ENCODE data around the gene PARD3. TPM values are rescaled to one million over a fixed set of nuclear protein-coding genes. Genes with fewer than 3 reads are reported as not detected.

Gene PARD3
- total RNA-seq, 6 experiments from 2014 or later, result 19.1 to 27.8 (median 22.0) TPM

DNA sequence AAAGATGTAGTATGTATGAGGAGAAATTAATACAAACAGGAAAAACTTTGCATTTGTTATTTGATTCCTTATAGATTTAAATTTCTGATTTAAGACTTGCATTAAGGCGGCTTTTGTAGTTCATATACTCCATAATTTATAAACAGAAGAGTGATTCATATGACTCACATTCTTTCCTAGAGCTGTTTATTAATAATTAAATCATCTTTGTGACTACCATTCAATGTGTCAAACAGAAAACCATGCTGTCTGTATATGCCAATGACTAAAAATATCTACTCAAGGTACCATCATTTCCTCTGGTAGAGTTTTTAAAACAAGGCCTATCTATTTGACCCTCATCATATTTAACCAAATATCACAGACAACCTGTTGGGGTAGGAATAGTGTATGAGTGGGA is 501.7 kb downstream of the PARD3 start:
- Histone ChIP-seq H3K4me3 (no peak overlapping the region), H3K36me3 (no peaks in the 10 kb centered on the region), H3K27me3 (no peaks in the 10 kb centered on the region), H3K9me3 (no peaks in the 10 kb centered on the region), H3K27ac (no peak overlapping the region), H3K4me1 (no peaks in the 10 kb centered on the region)
- intact Hi-C loops (cut with DNase I), result no loop called here
- DNase-seq (no peak), ATAC-seq (no peak)
- TF ChIP-seq POLR2A (IDR thresholded peaks at IDR 0.05), result no peak
- no peak for TF ChIP-seq CTCF (IDR thresholded peaks at IDR 0.05)
- 100% methylated on average over 1 of the region's 1 CpG for WGBS (ENCODE audit: insufficient coverage, low coverage, low lambda C conversion rate, missing lambda C conversion rate)

GRCh38 chr10:34311679-34312078 is 503.4 kb downstream of the PARD3 start:
- intact Hi-C loops (cut with DNase I), result no loop called here
- H3K36me3 ChIP-seq, result no peaks in the 10 kb centered on the region
- no peaks in the 10 kb centered on the region for H3K9me3 ChIP-seq
- no peaks in the 10 kb centered on the region for H3K4me1 ChIP-seq
- no peaks in the 10 kb centered on the region for H3K27me3 ChIP-seq
- TF ChIP-seq CTCF (IDR thresholded peaks at IDR 0.05) (no peak), POLR2A (IDR thresholded peaks at IDR 0.05) (no peak)
- DNase-seq (no peak), ATAC-seq (no peak)
- H3K4me3 ChIP-seq, result no peak overlapping the region
- H3K27ac ChIP-seq, result no peak overlapping the region
- WGBS (ENCODE audit: insufficient coverage, low coverage, low lambda C conversion rate, missing lambda C conversion rate), result 74% methylated on average over 3 of the region's 3 CpGs

DNA sequence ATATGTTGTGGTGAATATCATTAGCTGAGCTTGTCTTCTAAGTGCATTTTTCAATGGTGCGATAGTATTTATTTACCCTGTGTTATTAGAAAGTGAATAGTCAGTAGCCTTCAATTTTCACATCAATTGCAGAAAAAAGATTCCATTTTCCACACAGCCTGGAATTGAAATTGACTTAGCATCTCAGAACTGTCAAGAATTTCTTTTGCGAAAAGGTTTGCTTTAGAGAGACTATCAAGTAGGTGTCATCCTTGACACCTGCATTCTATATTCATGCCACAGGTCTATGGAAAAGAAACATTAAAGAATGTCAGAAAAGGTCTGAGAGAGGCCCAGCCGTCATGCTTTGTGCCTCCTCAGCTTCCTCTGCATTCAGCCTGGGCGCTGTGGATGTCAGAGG is 504.9 kb downstream of the PARD3 start:
- DNase-seq, result no peak
- intact Hi-C loops (cut with DNase I), result no loop called here
- TF ChIP-seq CTCF (IDR thresholded peaks at IDR 0.05) (no peak), POLR2A (IDR thresholded peaks at IDR 0.05) (no peak)
- no peak overlapping the region for H3K4me3 ChIP-seq
- H3K4me1 ChIP-seq, result no peaks in the 10 kb centered on the region
- no peaks in the 10 kb centered on the region for H3K36me3 ChIP-seq
- 96% methylated on average over 4 of the region's 4 CpGs for WGBS (ENCODE audit: insufficient coverage, low coverage, low lambda C conversion rate, missing lambda C conversion rate)
- no peaks in the 10 kb centered on the region for H3K27me3 ChIP-seq
- H3K27ac ChIP-seq, result no peak overlapping the region
- H3K9me3 ChIP-seq, result no peaks in the 10 kb centered on the region
- no peak for ATAC-seq

GRCh38 chr10:34305189-34305588 is 509.9 kb downstream of the PARD3 start:
- DNase-seq (no peak), ATAC-seq (no peak)
- WGBS (ENCODE audit: insufficient coverage, low coverage, low lambda C conversion rate, missing lambda C conversion rate), result 76% methylated on average over 6 of the region's 6 CpGs
- TF ChIP-seq CTCF (IDR thresholded peaks at IDR 0.05), result no peak
- no peak for TF ChIP-seq POLR2A (IDR thresholded peaks at IDR 0.05)
- Histone ChIP-seq H3K36me3 (no peaks in the 10 kb centered on the region), H3K4me3 (no peak overlapping the region), H3K9me3 (no peaks in the 10 kb centered on the region), H3K27ac (no peak overlapping the region), H3K27me3 (no peaks in the 10 kb centered on the region), H3K4me1 (no peaks in the 10 kb centered on the region)
- intact Hi-C loops (cut with DNase I), result no loop called here

- H3K4me3 ChIP-seq, result no peak overlapping the region
- H3K27ac ChIP-seq, result no peak overlapping the region
- H3K27me3 ChIP-seq, result no peaks in the 10 kb centered on the region
- H3K4me1 ChIP-seq, result peaks cover 0 to 11% (median 0%) of the 10 kb centered on the region in 4 donors
- DNase-seq, result no peak
- no peak for ATAC-seq
- intact Hi-C loops (cut with DNase I), result no loop called here
- H3K36me3 ChIP-seq, result no peaks in the 10 kb centered on the region
- TF ChIP-seq CTCF (IDR thresholded peaks at IDR 0.05) (no peak), POLR2A (IDR thresholded peaks at IDR 0.05) (no peak)
- no peaks in the 10 kb centered on the region for H3K9me3 ChIP-seq
- WGBS (ENCODE audit: insufficient coverage, low coverage, low lambda C conversion rate, missing lambda C conversion rate), result 96% methylated on average over 2 of the region's 2 CpGs
Observed at GRCh38 chr10:34303022-34303421, 512.1 kb downstream of the PARD3 start.
